ENCODE measurements around the gene RAB11FIP4. TPM values are rescaled to one million over a fixed set of nuclear protein-coding genes. Genes with fewer than 3 reads are reported as not detected.
A peak's percentile ranks its signal among the peaks of the same experiment; 100 is the strongest.

The RAB11FIP4 gene
- total and polyA plus RNA-seq, 8 donors = 4.7 to 121 (median 11.7) TPM

- Histone ChIP-seq H3K4me1 (peaks cover 33 to 70% (median 52%) of the 10 kb centered on the region in 4 donors), H3K9me3 (no peaks in the 10 kb centered on the region), H3K27ac (peak overlapping the region in 4 of 5 donors; percentile 73 to 95 (median 86)), H3K27me3 (no peaks in the 10 kb centered on the region), H3K36me3 (peaks cover 0 to 10% (median 6%) of the 10 kb centered on the region in 4 donors), H3K4me3 (no peak overlapping the region)
- intact Hi-C loops (cut with DNase I; ENCODE audit: low total_unique reads) = no loop called here
- 73 to 92% (median 80%) methylated on average over 3 of the region's 3 CpGs for WGBS, 5 donors
- no peak for TF ChIP-seq CTCF (IDR thresholded peaks at IDR 0.05)
- no peak for TF ChIP-seq POLR2A (IDR thresholded peaks at IDR 0.05)
- TF ChIP-seq POLR2AphosphoS5 (IDR thresholded peaks at IDR 0.05) = no peak
- TF ChIP-seq EP300 (IDR thresholded peaks at IDR 0.05) = no peak
- DNase-seq = no peak
Measured at GRCh38 chr17:31580316-31580705, 188.8 kb downstream of the RAB11FIP4 start.

GRCh38 chr17:31580706-31581490, 189.4 kb downstream of the RAB11FIP4 start:
- peaks cover 33 to 70% (median 52%) of the 10 kb centered on the region in 4 donors for H3K4me1 ChIP-seq
- H3K27me3 ChIP-seq = no peaks in the 10 kb centered on the region
- H3K27ac ChIP-seq = peak overlapping the region; percentile 59 to 95 (median 86)
- H3K36me3 ChIP-seq = peaks cover 0 to 10% (median 6%) of the 10 kb centered on the region in 4 donors
- H3K4me3 ChIP-seq = peak overlapping the region in 2 of 4 donors; percentile 1 to 7
- WGBS, 5 donors = 17 to 29% (median 25%) methylated on average over 11 to 16 of the region's 16 CpGs
- intact Hi-C loops (cut with DNase I; ENCODE audit: low total_unique reads) = no loop called here
- H3K9me3 ChIP-seq = no peaks in the 10 kb centered on the region
- TF ChIP-seq POLR2AphosphoS5 (IDR thresholded peaks at IDR 0.05) = peak in 1 of 3 donors; percentile 56
- no peak for TF ChIP-seq EP300 (IDR thresholded peaks at IDR 0.05)
- no peak for TF ChIP-seq CTCF (IDR thresholded peaks at IDR 0.05)
- peak; percentile 85 to 90 for DNase-seq

DNA sequence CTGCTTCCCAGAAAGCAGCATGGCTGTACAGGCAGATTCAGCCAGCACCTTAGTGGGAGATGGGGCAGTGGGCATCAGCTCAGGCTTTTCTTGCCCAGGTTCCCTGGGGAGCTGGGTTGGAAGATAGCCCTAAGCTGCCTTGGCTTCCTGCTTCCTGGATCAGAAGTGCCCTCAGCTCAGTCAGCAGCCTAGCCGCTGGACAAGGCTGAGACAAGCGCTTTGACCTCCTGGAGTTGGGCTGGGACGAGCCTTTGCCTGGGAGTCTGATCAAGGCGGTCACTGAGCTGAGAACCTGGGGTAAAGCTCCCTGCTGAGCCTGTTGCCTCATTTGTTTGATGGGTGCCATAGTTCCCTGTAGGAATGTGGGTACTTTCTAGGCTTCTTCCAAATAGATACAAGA, 190.0 kb downstream of the RAB11FIP4 start:
- intact Hi-C loops (cut with DNase I; ENCODE audit: low total_unique reads) = no loop called here
- Histone ChIP-seq H3K4me3 (peak overlapping the region in 2 of 4 donors; percentile 1 to 7), H3K9me3 (no peaks in the 10 kb centered on the region), H3K27me3 (no peaks in the 10 kb centered on the region), H3K27ac (peak overlapping the region; percentile 52 to 95 (median 86)), H3K36me3 (peaks cover 0 to 10% (median 6%) of the 10 kb centered on the region in 4 donors), H3K4me1 (peaks cover 33 to 70% (median 52%) of the 10 kb centered on the region in 4 donors)
- DNase-seq = peak in 1 of 2 donors; percentile 64
- no peak for TF ChIP-seq POLR2AphosphoS5 (IDR thresholded peaks at IDR 0.05)
- TF ChIP-seq CTCF (IDR thresholded peaks at IDR 0.05) = no peak
- no peak for TF ChIP-seq EP300 (IDR thresholded peaks at IDR 0.05)
- no peak for TF ChIP-seq POLR2A (IDR thresholded peaks at IDR 0.05)
- 35 to 65% (median 54%) methylated on average over 4 of the region's 4 CpGs for WGBS, 5 donors

DNA sequence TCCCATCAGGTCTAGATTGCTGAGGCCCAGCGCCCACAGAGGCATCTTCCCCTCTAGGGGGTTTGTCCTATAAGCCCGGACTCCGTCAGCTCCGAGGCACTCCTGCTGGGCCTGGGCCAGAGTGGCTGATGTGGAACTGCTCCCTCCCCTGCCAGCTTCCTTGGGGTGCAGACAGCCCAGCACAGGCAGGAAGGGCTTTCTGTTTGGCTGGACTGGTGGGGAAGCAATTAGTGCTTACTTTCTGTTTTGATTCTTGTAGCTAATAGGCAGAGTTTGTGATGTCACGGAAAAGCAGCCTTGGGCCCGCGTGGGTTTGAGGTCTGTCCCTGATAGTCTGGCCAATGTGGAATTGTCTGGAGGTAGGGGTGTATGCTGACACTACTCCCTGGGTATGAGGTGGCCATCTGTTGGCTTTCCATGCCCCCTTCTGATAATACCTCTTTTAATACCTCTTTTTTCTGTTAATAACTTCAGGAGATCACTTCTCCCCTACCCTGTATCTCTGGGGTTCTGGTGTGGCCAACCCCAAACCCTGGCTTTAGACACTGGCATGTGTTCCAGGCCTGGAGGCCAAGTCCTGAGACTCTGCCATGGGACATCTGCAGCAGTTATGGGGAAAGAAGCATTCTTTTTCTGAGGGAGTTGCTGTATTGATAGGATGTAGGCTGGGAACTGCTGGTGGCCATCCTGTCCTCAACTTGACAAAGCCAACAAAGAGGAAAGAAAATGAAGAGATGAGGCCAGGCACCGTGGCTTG, 190.9 kb downstream of the RAB11FIP4 start:
- peaks cover 33 to 71% (median 56%) of the 10 kb centered on the region in 4 donors for H3K4me1 ChIP-seq
- TF ChIP-seq POLR2A (IDR thresholded peaks at IDR 0.05) (no peak), POLR2AphosphoS5 (IDR thresholded peaks at IDR 0.05) (peak; percentile 8 to 51 (median 48))
- no peaks in the 10 kb centered on the region for H3K9me3 ChIP-seq
- no peak overlapping the region for H3K4me3 ChIP-seq
- intact Hi-C loops (cut with DNase I; ENCODE audit: low total_unique reads) = no loop called here
- 30 to 54% (median 38%) methylated on average over 8 of the region's 8 CpGs for whole genome bisulfite sequencing, 5 donors
- peak overlapping the region; percentile 52 to 95 (median 86) for H3K27ac ChIP-seq
- peak; percentile 66 to 67 for DNase-seq
- H3K36me3 ChIP-seq = peaks cover 0 to 10% (median 6%) of the 10 kb centered on the region in 4 donors
- no peaks in the 10 kb centered on the region for H3K27me3 ChIP-seq

Data from stomach (tissue), 9 donors.